HepG2 (cell line): ENCODE data around the gene RDH12. TPM values are rescaled to one million over a fixed set of nuclear protein-coding genes. Genes with fewer than 3 reads are reported as not detected.

ENCODE experiments used
- ATAD3A ChIP-seq: sonication (generic); formaldehyde crosslinking; IDR thresholded peaks from 2 replicates; pipeline ENCODE4 v1.4.0; 2020; ENCODE audit warnings: missing genetic modification reagents
- BORCS8-MEF2B ChIP-seq: sonication (generic); formaldehyde crosslinking; IDR thresholded peaks from 2 replicates; pipeline ENCODE4 v1.8.0; 2022; ENCODE audit warnings: mild to moderate bottlenecking, missing genetic modification reagents
- FOXA3 ChIP-seq: IDR thresholded peaks from 2 replicates; pipeline ENCODE4 v1.6.1; 2016; ENCODE audit warnings: missing genetic modification reagents, missing compliant biosample characterization
- KLF16 ChIP-seq, 2 experiments: sonication (generic) in 1 of 2; formaldehyde crosslinking in 1 of 2; IDR thresholded peaks; 2 replicates each; pipeline versions ENCODE4 v1.6.1 to v1.8.0; 2016 to 2023; ENCODE audit warnings: missing genetic modification reagents in 2 of 2, missing compliant biosample characterization in 1 of 2
- MED1 ChIP-seq: sonication (generic); formaldehyde crosslinking; IDR thresholded peaks from 2 replicates; pipeline ENCODE4 v1.4.0; 2020; ENCODE audit warnings: missing genetic modification reagents
- MEIS2 ChIP-seq: sonication (generic); formaldehyde crosslinking; IDR thresholded peaks from 2 replicates; pipeline ENCODE4 v1.9.0; 2021; ENCODE audit warnings: mild to moderate bottlenecking, missing genetic modification reagents
- MXI1 ChIP-seq: IDR thresholded peaks from 3 replicates; pipeline ENCODE4 v1.6.1; 2012; ENCODE audit warnings: low read depth, low read length, inconsistent platforms, borderline replicate concordance
- POLR2AphosphoS5 ChIP-seq: IDR thresholded peaks from 2 replicates; pipeline ENCODE4 v1.6.1; 2012; ENCODE audit warnings: low read depth, low read length
- RBAK ChIP-seq: sonication (generic); formaldehyde crosslinking; IDR thresholded peaks from 2 replicates; pipeline ENCODE4 v1.5.1; 2020; ENCODE audit warnings: mild to moderate bottlenecking, missing genetic modification reagents
- SNAPC2 ChIP-seq: sonication (generic); formaldehyde crosslinking; IDR thresholded peaks from 2 replicates; pipeline ENCODE4 v1.8.1; 2022; ENCODE audit warnings: mild to moderate bottlenecking, missing genetic modification reagents
- SOX5 ChIP-seq: IDR thresholded peaks from 2 replicates; pipeline ENCODE4 v1.6.1; 2016; ENCODE audit warnings: borderline replicate concordance
- SSRP1 ChIP-seq: IDR thresholded peaks from 2 replicates; pipeline ENCODE4 v1.6.1; 2016; ENCODE audit warnings: control low read depth
- TAF1 ChIP-seq: sonication (generic); formaldehyde crosslinking; IDR thresholded peaks from 2 replicates; pipeline ENCODE4 v1.4.0; 2020; ENCODE audit warnings: missing genetic modification reagents
- ZBTB38 ChIP-seq: sonication (generic); formaldehyde crosslinking; IDR thresholded peaks from 2 replicates; pipeline ENCODE4 v1.5.1; 2020; ENCODE audit warnings: mild to moderate bottlenecking, missing genetic modification reagents
- ZBTB46 ChIP-seq: sonication (generic); formaldehyde crosslinking; IDR thresholded peaks from 2 replicates; pipeline ENCODE4 v1.4.0; 2020; ENCODE audit warnings: mild to moderate bottlenecking, missing genetic modification reagents, borderline replicate concordance
- ZMYM4 ChIP-seq: sonication (generic); formaldehyde crosslinking; IDR thresholded peaks from 2 replicates; pipeline ENCODE4 v1.8.1; 2023; ENCODE audit warnings: mild to moderate bottlenecking, missing genetic modification reagents
- ZNF784 ChIP-seq: sonication (generic); formaldehyde crosslinking; IDR thresholded peaks from 2 replicates; pipeline ENCODE4 v1.5.1; 2020; ENCODE audit warnings: missing genetic modification reagents, mild to moderate bottlenecking, borderline replicate concordance
- ZNF878 ChIP-seq: sonication (generic); formaldehyde crosslinking; IDR thresholded peaks from 2 replicates; pipeline ENCODE4 v1.8.1; 2023; ENCODE audit warnings: mild to moderate bottlenecking, missing genetic modification reagents, moderate library complexity
- polyA plus RNA-seq, 8 experiments: library from polyadenylated mRNA; depleted of rRNA in 3 of 8; stranded (reverse) in 7 of 8; unstranded in 1 of 8; fragments of >200 nt; fragmentation: Illumina TruSeq in 4 of 8; extraction: Trizol in 4 of 8; gene quantifications; 2 replicates each; pipeline versions ENCODE4 v1.2.1 to v1.2.3, GENCODE V29; 2011 to 2016; ENCODE audit warnings: low read depth in 4 of 8, missing spikeins in 1 of 8, mixed read lengths in 1 of 8; ENCODE audit not compliant: insufficient read depth in 1 of 8
- total RNA-seq, 5 experiments: library from RNA; depleted of rRNA; stranded (reverse); fragments of >200 nt; fragmentation: Illumina TruSeq; extraction: Trizol; gene quantifications; 2 replicates each; pipeline ENCODE4 v1.2.3, GENCODE V29; 2016; ENCODE audit warnings: low read depth in 1 of 5
- TF ChIP-seq, protein P1 (sequence below): IDR thresholded peaks from 2 replicates; pipeline ENCODE4 v1.6.1; 2016; ENCODE audit warnings: control low read depth
- TF ChIP-seq, protein P2 (sequence below): sonication (generic); formaldehyde crosslinking; IDR thresholded peaks from 2 replicates; pipeline ENCODE4 v1.9.0; 2022; ENCODE audit warnings: missing genetic modification reagents, mild to moderate bottlenecking, borderline replicate concordance
- TF ChIP-seq, protein P3 (sequence below): IDR thresholded peaks from 2 replicates; pipeline ENCODE4 v1.6.1; 2016; ENCODE audit warnings: missing biosample characterization, missing genetic modification reagents, low read depth

The RDH12 gene
- total and polyA plus RNA-seq, 2 of the 13 experiments (the other 11 are each of a cell fraction or from before 2014, with no cell fraction given), result 1.6 to 2.1 TPM

DNA sequence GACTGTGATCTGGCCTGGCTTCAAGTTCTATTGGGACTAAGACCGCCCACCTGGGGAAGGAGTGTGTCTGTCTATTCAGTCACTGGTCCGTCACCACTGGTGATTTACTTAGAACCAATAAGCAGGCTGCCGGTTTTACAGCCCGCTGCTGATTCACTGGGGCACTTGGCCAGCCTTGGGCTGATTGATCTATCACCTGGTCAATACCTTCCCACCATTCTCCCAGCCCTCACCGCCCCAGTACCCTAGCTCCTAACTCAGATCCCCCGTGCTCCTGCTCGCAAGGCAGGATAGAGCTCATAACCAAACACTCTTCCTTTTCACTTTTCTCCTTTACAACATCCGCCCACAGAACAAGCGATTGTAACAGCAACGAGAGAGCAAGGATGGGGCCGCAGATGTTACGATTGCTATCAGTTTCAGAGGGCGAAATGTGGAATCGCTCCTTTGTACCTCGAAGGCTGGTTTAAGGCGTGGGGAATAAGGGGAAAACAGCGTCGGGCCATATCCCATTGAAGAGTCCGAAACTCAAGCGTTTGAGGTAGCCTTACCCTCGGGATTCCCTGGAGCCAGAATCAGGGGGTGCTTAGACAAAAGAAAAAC, 6.8 kb upstream of the RDH12 start (continued):
- TF ChIP-seq, protein P1, sequence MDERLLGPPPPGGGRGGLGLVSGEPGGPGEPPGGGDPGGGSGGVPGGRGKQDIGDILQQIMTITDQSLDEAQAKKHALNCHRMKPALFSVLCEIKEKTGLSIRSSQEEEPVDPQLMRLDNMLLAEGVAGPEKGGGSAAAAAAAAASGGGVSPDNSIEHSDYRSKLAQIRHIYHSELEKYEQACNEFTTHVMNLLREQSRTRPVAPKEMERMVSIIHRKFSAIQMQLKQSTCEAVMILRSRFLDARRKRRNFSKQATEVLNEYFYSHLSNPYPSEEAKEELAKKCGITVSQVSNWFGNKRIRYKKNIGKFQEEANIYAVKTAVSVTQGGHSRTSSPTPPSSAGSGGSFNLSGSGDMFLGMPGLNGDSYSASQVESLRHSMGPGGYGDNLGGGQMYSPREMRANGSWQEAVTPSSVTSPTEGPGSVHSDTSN (CRISPR knock-in tag), result peak; percentile 48; the same call in 1 of the 2 replicates
- TF ChIP-seq FOXA3 (CRISPR knock-in tag) (peak; percentile 25; the same call in 1 of the 2 replicates), SNAPC2 (CRISPR knock-in tag) (0 out of 2 replicates have a peak, but pooled peaks have one; percentile 66), MXI1 (0 out of 3 replicates have a peak, but pooled peaks have one; percentile 31), ZNF878 (CRISPR knock-in tag) (0 out of 2 replicates have a peak, but pooled peaks have one; percentile 41), ATAD3A (CRISPR knock-in tag) (no peak), KLF16 (CRISPR knock-in tag; IDR thresholded peaks at IDR 0.05) (peak in 1 of 2 experiments; percentile 61; a peak in 2 of 4 replicates), POLR2AphosphoS5 (peak; percentile 88), RBAK (CRISPR knock-in tag) (no peak), ZMYM4 (CRISPR knock-in tag) (peak; percentile 78; the same call in 1 of the 2 replicates), ZBTB46 (CRISPR knock-in tag) (no peak), ZBTB38 (0 out of 2 replicates have a peak, but pooled peaks have one; percentile 45), MEIS2 (CRISPR knock-in tag) (peak; percentile 40; the same call in 1 of the 2 replicates), BORCS8-MEF2B (CRISPR knock-in tag) (peak; percentile 61; the same call in 1 of the 2 replicates), SOX5 (0 out of 2 replicates have a peak, but pooled peaks have one; percentile 22), TAF1 (CRISPR knock-in tag) (peak; percentile 56), ZNF784 (CRISPR knock-in tag) (0 out of 2 replicates have a peak, but pooled peaks have one; percentile 59), MED1 (CRISPR knock-in tag) (peak; percentile 72), SSRP1 (CRISPR knock-in tag) (no peak)
- TF ChIP-seq, protein P2, sequence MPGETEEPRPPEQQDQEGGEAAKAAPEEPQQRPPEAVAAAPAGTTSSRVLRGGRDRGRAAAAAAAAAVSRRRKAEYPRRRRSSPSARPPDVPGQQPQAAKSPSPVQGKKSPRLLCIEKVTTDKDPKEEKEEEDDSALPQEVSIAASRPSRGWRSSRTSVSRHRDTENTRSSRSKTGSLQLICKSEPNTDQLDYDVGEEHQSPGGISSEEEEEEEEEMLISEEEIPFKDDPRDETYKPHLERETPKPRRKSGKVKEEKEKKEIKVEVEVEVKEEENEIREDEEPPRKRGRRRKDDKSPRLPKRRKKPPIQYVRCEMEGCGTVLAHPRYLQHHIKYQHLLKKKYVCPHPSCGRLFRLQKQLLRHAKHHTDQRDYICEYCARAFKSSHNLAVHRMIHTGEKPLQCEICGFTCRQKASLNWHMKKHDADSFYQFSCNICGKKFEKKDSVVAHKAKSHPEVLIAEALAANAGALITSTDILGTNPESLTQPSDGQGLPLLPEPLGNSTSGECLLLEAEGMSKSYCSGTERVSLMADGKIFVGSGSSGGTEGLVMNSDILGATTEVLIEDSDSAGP, result 0 out of 2 replicates have a peak, but pooled peaks have one; percentile 33
- TF ChIP-seq, protein P3, sequence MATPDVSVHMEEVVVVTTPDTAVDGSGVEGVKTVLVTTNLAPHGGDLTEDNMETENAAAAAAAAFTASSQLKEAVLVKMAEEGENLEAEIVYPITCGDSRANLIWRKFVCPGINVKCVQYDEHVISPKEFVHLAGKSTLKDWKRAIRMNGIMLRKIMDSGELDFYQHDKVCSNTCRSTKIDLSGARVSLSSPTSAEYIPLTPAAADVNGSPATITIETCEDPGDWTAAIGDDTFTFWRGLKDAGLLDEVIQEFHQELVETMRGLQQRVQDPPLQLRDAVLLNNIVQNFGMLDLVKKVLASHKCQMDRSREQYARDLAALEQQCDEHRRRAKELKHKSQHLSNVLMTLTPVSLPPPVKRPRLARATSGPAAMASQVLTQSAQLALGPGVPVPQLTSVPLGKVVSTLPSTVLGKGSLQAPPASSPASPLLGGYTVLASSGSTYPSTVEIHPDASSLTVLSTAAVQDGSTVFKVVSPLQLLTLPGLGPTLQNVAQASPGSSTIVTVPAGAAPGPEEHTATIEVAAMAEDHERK (CRISPR knock-in tag), result no peak
